ENCODE results near the gene CDK14.

GRCh38 chr7:90595342-90595800 is 750 bp upstream of the CDK14 start:
- TF ChIP-seq CTCF (conservative IDR thresholded peaks at IDR 0.05; ENCODE audit: low read length), result no peak
- no peak for TF ChIP-seq EZH2phosphoT487 (IDR thresholded peaks at IDR 0.05; ENCODE audit: borderline replicate concordance)

Measured in Loucy (cell line).